Dermis microvascular lymphatic vessel endothelial cell (primary cell): Measurements from ENCODE around the gene SLC12A8. TPM values are rescaled to one million over a fixed set of nuclear protein-coding genes. Genes with fewer than 3 reads are reported as not detected.

Source experiments
- DNase-seq, 2 donors: peaks; one replicate each; pipeline versions ENCODE4 v3.0.0 to v3.0.0-alpha.2; 2010; ENCODE audit warnings: low read depth in 2 of 2
- total RNA-seq: library from RNA; depleted of rRNA; stranded (reverse); fragments of >200 nt; gene quantifications from 2 replicates; pipeline ENCODE4 v1.2.1, GENCODE V29; 2014

SLC12A8 gene
- total RNA-seq, 1 donor from 2014 or later: 0.13 TPM

DNA sequence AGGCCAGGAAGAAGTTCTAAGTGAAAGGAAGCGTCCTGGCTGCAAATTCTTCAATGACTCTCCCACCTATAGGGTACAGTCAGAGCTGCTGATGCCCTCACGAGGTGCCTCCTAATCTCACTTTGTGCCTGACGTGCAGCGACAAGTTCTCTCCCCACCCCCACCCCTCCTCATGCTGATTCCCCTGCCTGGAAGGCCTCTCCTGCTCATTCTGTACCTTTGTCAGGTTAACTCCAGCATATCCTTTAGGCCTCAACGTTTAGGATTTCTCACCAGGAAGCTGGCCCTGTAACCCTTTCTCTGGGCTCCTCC lies 25.0 kb downstream of the SLC12A8 start:
- DNase-seq: no peak

DNA sequence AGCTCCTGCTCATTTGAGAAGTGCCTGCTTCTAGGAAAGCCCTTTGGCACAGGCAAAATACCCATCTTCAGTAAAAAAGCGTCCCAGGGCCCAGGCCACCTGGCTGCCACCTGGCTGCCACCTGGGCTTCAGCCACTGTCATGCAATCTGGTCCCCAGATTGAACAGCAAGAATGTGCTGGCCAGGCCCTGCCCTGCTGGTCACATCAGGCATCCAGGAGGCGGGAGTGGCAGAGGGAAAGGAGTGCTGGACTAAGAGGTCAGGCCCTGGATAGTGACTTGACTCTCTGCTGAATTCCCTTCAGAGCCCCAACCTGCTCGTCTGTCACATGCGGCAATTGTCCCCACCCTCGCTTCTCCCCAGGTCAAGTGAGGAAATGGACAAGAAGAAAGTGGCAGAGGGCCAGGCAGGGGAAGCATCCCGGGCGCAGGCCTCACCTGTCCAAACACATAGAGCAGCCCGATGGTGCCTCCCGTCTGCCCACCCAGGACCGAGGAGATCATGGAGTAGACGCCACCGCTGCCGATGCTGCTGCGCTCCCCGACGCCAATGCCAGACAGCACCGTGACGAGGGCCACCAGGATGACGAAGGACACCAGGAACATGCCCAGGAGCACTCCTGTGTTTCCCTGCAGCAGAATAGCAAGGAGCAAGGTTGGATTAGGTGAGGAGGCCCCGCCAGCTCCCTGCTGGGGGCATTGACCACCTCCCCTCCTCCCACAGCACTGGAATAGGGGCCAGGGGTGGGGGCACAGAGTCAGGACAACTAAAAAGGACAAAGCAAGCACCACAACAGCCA lies 25.5 kb downstream of the SLC12A8 start:
- no peak for DNase-seq

DNA sequence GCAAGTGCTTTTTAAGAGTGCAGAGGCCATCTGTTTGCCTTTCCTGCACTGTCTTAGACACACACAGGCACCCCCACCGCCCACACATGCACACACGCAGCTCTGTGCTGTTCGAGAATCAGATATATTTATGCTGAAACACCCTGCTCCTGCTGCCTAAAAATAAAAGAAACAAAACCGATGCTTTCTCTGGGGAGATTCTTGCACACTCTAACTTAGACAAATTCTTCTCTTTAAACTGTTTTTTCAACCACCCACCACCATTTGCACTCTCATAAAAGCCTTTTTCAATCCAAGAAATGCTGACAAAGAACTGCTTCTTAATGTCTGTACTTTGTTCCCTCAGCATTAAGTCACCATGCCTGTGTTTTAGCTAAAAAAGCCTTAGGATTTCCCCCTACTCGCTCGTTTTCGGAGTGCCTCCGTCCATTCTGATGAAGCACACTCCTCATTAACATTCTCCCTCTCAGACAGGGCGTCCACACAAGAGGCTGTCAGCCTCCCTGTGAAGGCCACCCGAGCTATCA lies 26.2 kb downstream of the SLC12A8 start:
- no peak for DNase-seq

DNA sequence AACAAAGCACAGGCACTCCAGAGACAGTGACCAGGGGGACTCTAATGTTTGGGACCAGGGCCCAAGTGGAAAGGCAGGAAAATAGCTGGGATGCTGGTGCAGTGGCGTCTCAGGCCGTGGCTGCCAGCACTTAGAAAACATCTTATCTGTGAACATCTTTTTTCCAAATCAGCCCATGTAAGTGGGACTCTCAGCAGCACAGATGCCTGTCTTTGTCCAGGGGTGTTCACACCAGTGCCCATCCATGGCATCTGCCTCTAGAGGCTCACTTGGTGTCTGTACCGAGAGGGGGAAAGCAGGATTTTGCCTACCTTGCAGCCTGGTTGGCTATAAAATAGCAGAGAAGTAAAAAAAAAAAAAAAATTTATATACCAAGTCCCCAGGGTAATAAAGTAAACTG lies 26.7 kb downstream of the SLC12A8 start:
- no peak for DNase-seq

DNA sequence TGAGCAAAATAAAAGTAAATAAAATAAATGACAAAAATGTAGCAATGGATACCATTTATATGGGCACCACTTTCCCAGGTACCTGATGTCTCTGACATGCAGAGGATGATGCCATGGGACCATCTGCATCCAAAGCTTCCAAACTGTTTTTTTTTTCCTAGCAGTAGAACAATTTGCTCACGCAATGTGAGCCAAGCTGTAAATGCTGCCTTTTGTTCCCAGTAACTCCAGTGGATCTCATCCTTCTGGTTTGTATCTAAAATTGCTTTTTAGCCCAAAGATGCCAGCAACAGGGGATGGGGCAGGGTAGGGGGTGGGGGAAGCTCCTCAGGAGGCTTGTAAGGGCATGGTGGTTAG lies 32.7 kb downstream of the SLC12A8 start:
- DNase-seq: no peak

DNA sequence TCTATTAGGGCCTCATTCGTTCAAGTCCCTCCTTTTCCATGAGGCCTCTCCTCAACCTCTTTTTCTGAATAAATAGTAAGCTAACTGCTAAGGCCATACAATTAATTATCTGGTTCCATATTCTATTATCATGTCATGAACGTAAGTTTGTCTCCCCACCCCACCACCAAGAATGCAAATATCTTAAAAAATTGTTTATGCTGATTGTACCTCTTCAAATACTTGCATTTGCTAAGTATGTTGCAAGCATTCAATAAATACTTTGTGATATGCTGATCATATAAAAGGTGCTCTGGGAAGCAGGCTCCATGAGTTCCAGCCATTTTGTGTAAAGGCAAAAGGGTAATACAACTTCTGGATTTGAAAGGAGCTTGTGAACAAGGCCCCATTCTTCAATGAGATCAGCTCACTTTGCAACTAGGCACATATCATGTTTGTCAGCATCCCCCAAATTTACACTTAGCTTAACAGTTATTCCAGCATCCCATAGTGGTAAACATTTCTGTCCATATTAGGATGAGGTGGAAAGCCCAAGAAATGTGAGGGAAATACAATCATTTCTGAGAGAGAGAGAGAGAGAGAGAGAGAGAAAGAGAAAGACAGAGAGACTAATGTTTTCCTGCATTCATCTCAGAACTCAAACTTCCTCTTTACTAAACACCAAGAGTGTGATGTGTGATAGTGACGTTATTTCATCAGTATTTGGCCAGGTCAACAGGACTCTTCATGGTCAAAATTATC lies 33.2 kb downstream of the SLC12A8 start:
- DNase-seq: no peak

DNA sequence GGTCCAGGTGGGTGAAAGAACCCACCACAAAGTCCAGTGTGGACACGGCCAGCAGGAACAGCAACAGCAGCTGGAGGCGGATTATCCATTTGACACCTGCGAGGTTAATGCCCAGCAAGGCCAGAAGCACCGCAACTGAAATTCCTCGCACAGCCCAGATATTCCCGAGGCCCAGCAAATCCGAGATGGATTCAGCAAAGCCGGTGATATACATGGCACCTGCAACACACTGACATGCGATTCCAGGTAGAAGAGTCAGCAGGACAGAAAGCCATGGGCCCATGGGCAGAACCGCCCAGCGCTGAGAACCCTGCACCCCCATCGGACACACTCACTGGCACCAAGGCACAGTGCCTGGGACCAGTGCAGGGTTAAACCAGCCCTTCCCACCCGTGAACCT lies 34.8 kb downstream of the SLC12A8 start:
- DNase-seq: no peak

DNA sequence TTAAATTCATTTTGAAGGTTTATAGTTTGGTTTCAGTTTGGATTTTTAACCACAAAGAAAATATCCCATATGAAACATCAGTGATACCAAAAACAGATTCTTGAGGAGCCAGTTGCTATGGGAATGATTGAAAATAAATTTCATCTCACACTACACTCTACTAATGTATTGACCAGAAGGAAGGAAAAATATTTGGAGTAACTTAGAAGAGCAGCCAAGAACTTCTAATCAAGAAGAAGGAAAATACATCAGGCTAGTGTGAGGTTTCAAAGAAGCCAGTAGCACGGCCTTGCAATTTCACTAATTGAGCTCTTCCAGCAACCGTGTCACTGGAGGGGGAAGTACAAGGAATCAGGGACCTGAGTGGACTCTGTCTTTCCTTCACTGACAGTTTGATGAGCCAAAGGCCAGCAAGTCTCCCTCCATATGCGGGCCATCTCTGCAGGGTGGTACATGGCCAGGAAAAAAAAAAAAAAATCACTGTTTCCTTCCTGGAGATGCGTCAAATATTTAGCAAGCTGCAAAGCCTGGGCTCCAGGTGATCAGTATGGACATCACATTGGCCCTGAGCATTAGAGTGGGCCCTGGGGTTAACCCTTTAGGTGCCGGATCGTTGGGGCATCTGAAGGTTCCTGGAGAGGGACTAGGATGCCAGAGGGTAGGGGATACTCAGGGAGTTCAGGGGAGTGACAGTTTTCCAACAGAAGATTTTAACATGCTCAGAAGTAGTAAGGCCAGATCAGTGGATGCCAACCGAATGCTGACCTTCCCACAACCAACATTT lies 37.1 kb downstream of the SLC12A8 start:
- DNase-seq: no peak

DNA sequence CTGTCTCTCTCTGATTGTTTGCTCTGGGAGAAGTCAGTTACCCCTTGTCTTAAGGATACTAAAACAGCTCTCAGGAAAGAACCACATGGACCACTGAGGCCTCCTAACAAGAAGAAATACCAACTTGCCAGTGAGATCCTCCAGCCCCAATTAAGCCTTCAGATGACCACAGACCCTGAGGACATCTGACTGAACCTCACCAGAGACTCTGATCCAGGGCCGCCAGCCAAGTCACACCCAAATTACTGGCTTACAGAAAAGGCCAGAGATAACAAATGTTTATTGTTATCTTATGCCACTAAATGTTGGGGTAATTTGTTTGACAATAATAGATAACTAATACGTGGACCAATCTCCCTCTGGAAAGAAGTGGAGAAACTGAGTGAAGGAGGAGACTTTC lies 40.2 kb downstream of the SLC12A8 start:
- DNase-seq: no peak

DNA sequence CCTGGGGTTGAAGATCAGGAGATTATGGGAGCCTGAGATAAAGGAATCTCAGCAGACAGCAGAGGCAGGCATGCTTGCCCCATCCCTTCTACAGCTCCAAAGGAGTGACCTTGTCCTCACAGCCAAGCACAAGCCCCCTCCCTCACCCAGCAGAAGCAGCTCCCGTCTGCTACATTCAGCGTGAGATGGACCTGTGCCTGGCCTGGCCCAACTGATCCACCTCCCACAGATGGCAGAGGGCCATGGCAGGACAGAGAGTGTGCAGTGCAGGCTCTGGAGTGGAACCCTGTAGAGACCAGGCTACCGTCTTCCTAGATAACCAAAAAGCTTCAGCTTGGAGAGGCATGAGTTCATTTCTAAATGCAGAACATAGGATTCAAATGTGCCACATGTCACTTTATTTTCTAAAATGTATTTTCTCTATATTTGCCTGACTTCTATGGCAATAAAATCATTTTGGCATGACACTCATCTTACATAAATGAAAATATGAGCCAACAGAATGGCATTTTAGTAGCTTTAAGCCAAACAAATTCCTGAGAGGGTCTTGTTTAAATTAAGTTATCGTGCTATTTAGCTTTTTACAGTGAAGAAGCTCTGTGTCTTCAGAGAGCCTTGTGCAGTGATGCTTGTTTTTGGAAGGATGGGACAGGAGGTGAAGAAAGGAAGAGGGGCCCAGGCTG lies 43.7 kb downstream of the SLC12A8 start:
- DNase-seq: no peak

DNA sequence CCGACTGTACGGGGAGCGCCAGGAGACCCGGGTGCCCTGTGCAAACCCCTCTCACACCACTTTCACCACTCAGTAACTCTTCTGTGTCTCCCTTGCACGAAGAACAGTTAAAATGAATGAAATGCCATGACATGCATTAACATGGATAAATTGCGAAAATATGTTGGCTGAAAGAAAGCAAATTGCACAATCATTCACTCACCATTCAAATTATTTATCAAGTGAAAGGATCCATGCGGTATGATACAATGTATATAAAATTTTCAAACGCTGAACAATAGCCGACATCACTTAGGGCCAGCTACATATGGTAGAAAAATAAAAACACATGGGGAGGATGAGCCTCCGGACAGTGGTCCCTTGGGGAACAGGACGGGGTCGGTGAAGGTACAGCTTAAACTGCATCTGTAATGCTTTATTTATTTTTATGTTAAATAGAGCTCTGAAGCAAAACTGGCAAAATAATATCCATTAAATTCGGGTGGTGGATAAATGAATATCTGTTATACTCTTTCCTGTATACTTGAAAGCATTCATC lies 45.9 kb downstream of the SLC12A8 start:
- no peak for DNase-seq

DNA sequence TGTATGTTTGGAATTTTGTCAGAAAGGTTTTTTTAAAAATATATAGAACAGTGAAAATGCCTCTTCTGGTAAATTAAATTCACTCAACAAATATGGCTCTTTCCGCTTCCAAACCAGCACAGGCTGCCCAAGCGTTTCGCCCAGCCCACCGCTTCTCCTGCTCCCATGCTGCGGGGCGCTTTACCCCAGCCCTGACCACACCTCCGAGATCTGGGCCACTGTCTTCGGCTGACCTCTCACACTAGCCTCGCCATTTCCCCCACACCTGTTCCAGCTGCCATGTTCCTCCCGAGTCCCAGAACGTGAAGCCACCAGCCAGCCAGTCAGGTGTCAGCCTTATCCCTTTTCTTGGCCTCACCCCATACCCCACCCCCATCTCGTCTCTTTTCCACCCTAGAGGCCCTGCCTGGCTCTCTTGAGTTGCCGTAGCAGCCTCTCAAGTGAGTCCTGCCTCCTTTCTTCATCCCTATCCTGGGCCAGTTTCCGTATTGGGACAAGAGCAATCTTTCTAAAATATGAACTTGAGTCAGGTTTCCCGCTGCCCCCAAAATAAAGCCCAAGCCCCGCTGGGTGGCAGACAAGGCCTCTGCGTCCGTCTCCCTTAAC lies 46.5 kb downstream of the SLC12A8 start:
- DNase-seq: no peak

DNA sequence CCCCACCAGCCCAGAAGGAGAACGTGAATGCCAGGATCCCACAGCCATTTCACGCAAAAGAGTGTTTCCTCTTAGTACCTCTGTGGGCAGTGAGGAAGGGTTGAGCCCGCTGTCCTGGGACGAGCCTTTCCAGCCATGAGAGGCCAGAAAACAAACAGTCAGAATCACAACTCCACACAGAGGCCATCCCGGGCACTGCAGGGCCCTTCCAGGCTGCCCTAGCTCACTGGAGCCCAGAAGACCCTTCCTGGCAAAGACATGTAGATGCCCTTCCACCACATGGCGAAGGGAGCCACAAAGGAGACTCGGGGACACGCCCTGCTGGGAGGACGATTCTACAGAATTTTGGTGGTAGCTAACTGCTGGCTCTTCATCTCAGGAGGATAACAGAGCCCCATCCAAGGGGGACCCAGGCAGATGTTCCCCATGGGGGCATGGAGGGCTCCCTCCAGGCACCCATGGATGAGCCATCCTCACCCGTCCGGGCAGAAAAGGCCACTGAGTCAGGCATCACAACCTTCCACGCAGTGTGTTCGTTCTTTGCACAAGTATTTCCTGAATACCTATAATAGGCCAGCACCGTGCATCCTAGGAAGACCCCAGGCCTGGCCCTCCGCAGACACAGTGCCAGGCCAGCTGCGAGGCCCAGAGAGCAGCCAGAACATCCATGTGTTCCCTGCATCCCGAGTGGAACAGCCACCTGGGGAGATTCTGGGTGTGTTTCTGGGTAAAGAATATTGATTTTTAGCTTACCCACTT lies 47.2 kb downstream of the SLC12A8 start:
- peak in 1 of 2 donors; percentile 53 for DNase-seq

DNA sequence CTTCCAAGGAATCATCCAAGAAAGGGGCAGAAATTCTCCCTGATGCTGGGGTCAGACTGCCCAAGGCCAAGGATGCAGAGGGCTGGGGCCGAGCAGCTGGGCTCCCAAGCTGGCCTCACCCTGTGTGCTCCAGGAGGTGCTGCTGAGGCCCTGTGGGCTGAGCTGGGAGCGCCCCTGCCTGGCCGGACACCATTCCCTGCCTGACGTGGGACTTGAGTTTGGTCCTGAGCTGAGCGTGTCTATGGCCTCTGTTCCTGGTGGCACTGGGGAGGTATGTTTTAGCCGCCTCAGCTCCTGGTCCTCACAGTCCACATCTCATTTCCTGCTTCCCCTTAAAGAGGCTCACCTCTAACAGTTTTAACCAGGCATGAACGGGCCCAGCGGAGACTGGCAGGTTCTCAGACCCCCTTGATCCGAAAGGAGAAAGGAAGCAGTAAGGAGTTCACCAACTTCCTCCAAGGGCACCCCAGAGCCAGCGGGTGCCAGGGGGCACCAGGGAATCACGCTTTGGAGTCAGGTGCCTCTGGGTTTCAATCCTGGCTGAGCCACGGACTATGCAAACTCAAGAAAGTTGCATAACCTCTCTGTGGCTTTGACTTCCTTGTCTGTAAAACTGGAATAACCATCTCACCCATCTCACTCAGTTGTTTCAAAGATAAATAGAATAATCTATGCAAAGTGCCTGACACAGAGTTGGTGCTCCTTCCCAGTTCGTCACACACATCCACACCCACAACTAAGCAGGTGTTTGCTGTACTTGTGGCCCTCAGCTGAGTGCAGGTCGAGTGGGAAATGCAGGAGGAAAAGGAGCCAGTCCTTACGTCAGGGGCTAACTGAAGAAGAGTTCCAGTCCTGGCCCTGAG lies 48.6 kb downstream of the SLC12A8 start:
- peak in 1 of 2 donors; percentile 32 for DNase-seq

DNA sequence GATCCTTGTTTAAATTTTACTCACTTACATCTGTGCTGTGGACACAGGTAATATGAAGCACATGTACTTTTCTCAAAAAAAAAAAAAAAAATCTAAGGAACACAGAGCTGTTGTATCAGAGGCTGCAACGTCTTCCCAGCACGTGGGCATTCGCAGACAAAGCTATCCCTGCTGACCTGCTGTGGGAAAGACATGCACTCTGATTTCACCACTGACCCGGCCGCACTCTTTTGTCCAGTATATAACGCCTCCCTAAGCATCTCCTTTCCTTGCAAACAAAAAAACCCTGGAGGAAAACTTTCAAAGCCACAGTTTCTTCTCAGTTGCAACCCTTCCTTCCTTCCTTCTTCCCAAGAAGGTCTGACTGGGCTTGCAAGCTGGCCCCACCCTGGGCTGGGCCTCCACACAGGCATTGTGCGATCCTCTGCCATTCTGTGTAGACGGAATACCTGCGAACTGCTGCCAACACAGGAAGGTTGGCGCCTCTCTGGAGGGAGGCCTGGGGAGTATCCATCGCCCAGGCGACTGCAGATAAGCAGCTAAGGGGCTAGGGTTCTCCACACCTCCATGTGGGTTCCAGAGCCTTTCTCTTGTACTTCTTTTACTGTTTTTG lies 50.8 kb downstream of the SLC12A8 start:
- DNase-seq: no peak

DNA sequence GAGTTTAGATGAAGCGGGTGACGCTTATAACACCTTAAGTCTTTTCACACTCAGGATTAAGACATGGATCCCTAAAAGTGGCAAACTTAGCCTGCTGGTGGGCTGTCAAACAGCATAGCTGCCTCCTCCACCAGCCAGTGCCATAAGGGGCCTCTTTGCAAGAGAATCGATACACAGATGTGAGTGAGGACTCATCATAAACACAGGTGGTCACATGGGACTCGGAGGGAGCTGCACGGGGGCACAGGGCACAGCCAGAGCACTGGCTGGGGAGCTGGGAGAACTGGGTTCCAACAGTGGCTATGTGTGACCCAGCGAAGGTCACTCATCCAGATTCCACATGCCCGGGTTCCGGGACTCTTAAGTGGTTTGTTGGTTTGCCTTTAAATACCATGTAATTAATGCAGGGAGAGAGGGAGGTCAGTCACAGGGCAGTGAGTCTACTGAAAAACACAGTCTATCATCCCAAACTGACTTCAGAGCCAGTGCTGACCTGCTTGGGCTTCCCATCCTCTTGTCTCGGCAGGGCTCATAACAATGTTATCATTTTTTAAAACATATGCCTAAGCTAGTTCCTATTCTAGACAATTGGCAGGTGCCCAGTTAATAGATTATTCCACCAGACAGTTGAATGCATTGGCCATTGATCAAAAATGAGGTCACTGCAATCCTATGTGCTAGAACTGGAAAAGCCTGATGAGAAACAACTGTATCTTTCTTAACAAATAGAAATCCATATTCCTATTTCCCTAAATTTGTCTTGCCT lies 51.8 kb downstream of the SLC12A8 start:
- DNase-seq: no peak

DNA sequence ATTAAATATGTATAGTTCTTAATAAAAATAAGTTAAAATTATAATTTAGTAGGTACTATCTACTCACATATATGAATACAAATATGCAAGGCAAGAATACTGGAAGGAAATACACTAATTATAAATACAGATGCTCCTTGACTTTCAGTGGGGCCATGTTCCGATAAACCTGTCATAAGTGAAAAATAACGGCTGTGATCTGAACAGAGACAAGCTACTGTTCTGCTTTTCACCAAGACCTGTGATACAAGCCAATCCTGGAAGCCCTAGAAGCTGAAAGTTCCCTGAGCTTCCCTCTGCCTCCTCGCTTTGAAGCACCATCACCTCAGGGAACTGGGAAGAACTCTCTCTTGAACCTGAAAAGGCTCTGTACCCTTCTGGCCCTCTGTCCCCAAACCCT lies 55.4 kb downstream of the SLC12A8 start:
- DNase-seq: no peak

DNA sequence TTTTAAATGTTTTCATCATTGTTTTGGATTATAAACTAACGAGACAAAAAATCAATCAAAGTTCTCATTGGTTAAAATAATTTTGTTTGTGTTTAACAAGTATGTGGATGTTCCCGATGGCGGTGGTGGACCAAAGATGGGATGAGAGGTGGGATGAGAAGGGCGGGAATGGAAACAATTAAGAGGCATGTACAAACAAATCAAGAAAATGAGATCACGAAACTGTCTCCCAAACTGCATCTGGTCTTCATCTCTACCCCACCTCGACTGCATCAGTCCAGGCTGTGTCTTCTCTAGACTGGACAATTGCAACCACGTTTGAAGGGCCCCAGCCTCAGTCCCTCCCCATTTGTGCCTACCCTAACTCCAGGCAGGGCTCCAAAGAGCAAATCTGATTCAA lies 56.1 kb downstream of the SLC12A8 start:
- no peak for DNase-seq
